Uterus (tissue), 2 donors: Measurements from ENCODE around the gene PVRIG.

ENCODE experiments used
- POLR2A ChIP-seq, 2 donors: fragments of 450-650 bp; IDR thresholded peaks; one replicate each; pipeline ENCODE4 v1.6.1; 2016; ENCODE audit warnings: antibody characterized with exemption in 2 of 2, mild to moderate bottlenecking in 1 of 2, moderate library complexity in 1 of 2
- TF ChIP-seq, protein P1 (sequence below), 4 experiments: fragments of 200-600 bp in 2 of 4; fragments of 450-650 bp in 2 of 4; sonication (generic) in 2 of 4; IDR thresholded peaks; one replicate each; pipeline ENCODE4 v1.5.1; 2016 to 2019; ENCODE audit warnings: antibody characterized with exemption in 4 of 4, mild to moderate bottlenecking in 2 of 4, moderate library complexity in 1 of 4

DNA sequence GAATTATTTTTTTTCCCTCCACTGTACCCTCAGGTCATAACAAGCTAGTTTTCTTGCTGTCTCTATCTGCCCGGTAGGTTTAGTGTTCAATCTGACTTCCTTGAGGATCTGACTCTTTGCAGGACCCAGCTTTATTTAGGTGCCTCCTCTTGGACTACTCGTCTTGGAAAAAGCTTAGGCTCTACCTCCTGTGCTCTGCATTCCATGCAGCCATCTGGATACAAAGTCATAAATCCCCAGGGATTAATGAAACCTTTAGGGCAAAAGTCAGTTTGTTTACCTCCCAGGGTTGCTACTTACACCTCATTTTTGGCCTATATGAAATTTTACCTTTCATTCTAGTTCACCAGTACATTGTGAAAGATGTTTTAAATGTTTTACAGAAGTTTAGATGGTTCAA is 34.0 kb upstream of the PVRIG start:
- no peak for TF ChIP-seq POLR2A (IDR thresholded peaks at IDR 0.05)
- TF ChIP-seq, protein P1, sequence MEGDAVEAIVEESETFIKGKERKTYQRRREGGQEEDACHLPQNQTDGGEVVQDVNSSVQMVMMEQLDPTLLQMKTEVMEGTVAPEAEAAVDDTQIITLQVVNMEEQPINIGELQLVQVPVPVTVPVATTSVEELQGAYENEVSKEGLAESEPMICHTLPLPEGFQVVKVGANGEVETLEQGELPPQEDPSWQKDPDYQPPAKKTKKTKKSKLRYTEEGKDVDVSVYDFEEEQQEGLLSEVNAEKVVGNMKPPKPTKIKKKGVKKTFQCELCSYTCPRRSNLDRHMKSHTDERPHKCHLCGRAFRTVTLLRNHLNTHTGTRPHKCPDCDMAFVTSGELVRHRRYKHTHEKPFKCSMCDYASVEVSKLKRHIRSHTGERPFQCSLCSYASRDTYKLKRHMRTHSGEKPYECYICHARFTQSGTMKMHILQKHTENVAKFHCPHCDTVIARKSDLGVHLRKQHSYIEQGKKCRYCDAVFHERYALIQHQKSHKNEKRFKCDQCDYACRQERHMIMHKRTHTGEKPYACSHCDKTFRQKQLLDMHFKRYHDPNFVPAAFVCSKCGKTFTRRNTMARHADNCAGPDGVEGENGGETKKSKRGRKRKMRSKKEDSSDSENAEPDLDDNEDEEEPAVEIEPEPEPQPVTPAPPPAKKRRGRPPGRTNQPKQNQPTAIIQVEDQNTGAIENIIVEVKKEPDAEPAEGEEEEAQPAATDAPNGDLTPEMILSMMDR (IDR thresholded peaks at IDR 0.05): no peak
